Activated CD8-positive, alpha-beta memory T cell treated with anti-CD3 and anti-CD28 coated beads, Interleukin-2, amount 10 ng/mL, durations not matched to agents 7 days and 5 days (primary cell): ENCODE results near the gene UBE2J2. TPM values are rescaled to one million over a fixed set of nuclear protein-coding genes. Genes with fewer than 3 reads are reported as not detected.
A peak's percentile ranks its signal among the peaks of the same experiment; 100 is the strongest.

ENCODE experiments used
- ATAC-seq: fragments of 150-1000 bp; cut with Tn5 transposase; one replicate; pipeline ENCODE4 v1.10.0; 2021; ENCODE audit warnings: moderate library complexity
- CTCF ChIA-PET: fragments of 350-600 bp; sonication (Branson Sonifier 250); formaldehyde crosslinking; loops from one replicate; lab custom pipeline; 2021; ENCODE audit warnings: antibody characterized with exemption; lab: Charles Lee
- DNase-seq: peaks from one replicate; pipeline ENCODE4 v3.0.0-alpha.2; 2020
- H3K27ac Mint-ChIP-seq: one replicate; pipeline ENCODE4 v1.8.0; 2021; ENCODE audit warnings: mild to moderate bottlenecking, mixed read lengths
- H3K27me3 Mint-ChIP-seq: one replicate; pipeline ENCODE4 v1.8.0; 2021; ENCODE audit warnings: mixed read lengths
- H3K36me3 Mint-ChIP-seq: one replicate; pipeline ENCODE4 v1.8.0; 2021; ENCODE audit warnings: mild to moderate bottlenecking, mixed read lengths
- H3K4me1 Mint-ChIP-seq: one replicate; pipeline ENCODE4 v1.8.0; 2021; ENCODE audit warnings: mixed read lengths
- H3K4me3 Mint-ChIP-seq: one replicate; pipeline ENCODE4 v1.8.0; 2021; ENCODE audit warnings: mild to moderate bottlenecking, moderate library complexity, mixed read lengths
- H3K9me3 Mint-ChIP-seq: one replicate; pipeline ENCODE4 v1.8.0; 2022; ENCODE audit warnings: low read depth, mixed read lengths
- total RNA-seq, 2 experiments: library from RNA; stranded (reverse); gene quantifications; one replicate each; pipeline ENCODE4 v1.2.3, GENCODE V29; 2021

Gene UBE2J2
- total RNA-seq, 2 experiments from 2014 or later = 71.3 to 83.3 TPM

DNA sequence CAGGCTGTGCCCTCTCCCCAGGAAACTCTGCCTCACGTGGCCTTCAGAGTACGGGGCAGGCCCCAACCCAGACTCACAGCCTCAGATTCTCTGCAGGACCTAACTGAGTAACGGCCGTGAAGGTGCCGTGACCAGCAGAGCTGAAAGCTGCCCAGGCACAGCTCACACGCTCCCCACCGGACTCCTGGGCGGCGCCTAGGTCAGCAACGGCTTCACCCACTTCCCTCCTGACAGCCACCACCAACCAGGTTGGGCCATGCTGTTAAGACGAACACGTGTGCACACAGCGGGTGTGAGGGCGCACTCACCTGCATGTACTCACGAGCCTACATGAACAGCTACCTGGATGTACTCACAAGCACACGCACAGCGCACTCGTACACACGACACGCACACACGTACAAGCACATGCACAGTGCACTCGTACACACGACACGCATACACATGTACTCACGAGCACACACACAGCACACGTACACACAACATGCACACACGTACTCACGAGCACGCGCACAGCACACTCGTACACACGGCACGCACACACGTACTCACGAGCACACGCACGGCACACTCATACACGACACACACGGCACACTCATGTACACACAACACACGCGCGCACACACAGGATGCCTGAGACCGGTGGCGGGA, 51.0 kb downstream of the UBE2J2 start:
- CTCF ChIA-PET = no interaction called here
- no peak for ATAC-seq
- H3K27ac Mint-ChIP-seq = no peak overlapping the region
- no peaks in the 10 kb centered on the region for H3K9me3 Mint-ChIP-seq
- H3K27me3 Mint-ChIP-seq = no peaks in the 10 kb centered on the region
- H3K36me3 Mint-ChIP-seq = peaks cover 41% of the 10 kb centered on the region
- H3K4me1 Mint-ChIP-seq = peaks cover 12% of the 10 kb centered on the region
- no peak overlapping the region for H3K4me3 Mint-ChIP-seq
- no peak for DNase-seq

DNA sequence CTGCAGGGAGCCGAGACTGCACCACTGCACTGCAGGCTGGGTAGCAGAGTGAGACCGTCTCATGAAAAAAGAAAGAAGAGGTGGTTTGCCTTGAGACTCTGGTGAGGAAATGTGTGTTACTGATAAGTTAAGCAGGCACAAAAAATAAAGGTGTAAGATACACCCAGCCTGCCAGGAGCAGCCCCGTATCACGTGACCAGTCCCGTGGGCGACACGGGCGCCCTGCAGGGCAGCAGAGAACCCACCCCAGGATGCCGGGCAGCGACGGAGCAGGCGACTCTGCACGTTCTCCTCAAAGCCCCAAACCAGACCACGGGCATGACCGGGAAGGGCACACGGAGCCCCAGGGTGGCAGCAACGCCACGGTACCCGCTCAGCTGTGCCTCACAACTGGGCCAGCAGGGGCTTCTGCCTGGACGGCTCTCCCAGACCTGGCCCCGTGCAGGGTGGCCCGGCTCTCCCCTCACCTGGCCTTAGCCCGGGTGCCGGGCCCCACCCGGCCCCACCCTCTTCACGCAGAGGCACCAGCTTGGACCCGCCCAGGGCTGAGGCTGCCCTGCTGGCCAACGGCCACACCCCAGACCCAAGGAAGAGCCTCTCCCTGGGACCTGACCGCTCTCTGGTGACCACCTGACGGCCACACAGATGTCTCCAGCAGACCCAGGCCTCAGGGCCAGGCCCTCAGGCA, 51.6 kb downstream of the UBE2J2 start:
- Mint-ChIP-seq H3K4me1 (peaks cover 14% of the 10 kb centered on the region), H3K4me3 (no peak overlapping the region), H3K9me3 (no peaks in the 10 kb centered on the region), H3K36me3 (peaks cover 43% of the 10 kb centered on the region), H3K27ac (no peak overlapping the region), H3K27me3 (no peaks in the 10 kb centered on the region)
- ATAC-seq (no peak), DNase-seq (no peak)
- CTCF ChIA-PET = no interaction called here

DNA sequence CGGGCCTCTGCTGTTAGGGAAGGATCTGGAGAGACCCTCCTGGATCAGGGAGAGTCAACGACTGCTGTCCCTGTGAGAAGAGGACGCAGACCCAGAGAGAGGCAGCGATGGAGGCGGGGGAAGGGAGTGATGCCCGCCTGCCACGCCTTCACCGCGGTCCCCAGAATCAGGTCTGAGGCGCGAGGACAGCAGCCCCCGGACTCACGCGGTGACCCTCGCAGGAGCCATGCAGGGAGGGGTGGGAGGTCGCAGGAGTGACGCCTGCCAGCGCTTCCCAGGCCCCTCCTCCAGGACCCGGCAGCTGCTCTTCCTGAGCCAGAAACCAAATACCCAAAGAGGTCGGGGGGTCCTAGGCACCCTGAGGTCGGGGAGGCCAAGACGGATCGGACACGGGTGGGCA, 53.5 kb downstream of the UBE2J2 start:
- Mint-ChIP-seq H3K27ac (peak overlapping the region; percentile 74), H3K27me3 (no peaks in the 10 kb centered on the region), H3K4me1 (peaks cover 22% of the 10 kb centered on the region), H3K4me3 (no peak overlapping the region), H3K9me3 (no peaks in the 10 kb centered on the region), H3K36me3 (peaks cover 39% of the 10 kb centered on the region)
- CTCF ChIA-PET = no interaction called here
- ATAC-seq = no peak
- no peak for DNase-seq

DNA sequence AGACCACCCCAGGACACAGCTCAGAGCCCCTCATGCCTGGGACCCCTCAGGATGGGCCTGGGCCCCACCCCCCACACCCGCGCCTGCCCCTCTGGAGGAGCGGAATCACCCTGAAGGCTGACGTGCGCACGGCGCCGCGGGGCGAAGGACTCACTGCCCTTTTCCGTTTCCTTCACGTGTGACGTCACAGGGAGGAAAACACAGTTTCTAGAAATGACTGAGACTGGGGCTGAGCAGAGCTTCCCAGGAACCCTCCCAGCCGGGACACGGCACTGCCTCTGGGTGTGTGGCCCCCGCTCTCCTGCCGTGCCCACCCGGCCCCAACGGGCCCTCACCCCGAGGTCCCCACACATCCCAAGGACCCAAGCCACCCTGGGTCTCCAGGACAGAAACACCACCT, 54.3 kb downstream of the UBE2J2 start:
- DNase-seq = peak; percentile 73
- ATAC-seq = peak; percentile 48
- Mint-ChIP-seq H3K4me3 (no peak overlapping the region), H3K27ac (peak overlapping the region; percentile 74), H3K4me1 (peaks cover 30% of the 10 kb centered on the region), H3K9me3 (no peaks in the 10 kb centered on the region), H3K36me3 (peaks cover 37% of the 10 kb centered on the region), H3K27me3 (no peaks in the 10 kb centered on the region)
- CTCF ChIA-PET = interaction anchor here (1.5 kb wide), 1 partner anchor 97 kb away, joined by 4 read pairs; no protein-coding TSS in a partner anchor

DNA sequence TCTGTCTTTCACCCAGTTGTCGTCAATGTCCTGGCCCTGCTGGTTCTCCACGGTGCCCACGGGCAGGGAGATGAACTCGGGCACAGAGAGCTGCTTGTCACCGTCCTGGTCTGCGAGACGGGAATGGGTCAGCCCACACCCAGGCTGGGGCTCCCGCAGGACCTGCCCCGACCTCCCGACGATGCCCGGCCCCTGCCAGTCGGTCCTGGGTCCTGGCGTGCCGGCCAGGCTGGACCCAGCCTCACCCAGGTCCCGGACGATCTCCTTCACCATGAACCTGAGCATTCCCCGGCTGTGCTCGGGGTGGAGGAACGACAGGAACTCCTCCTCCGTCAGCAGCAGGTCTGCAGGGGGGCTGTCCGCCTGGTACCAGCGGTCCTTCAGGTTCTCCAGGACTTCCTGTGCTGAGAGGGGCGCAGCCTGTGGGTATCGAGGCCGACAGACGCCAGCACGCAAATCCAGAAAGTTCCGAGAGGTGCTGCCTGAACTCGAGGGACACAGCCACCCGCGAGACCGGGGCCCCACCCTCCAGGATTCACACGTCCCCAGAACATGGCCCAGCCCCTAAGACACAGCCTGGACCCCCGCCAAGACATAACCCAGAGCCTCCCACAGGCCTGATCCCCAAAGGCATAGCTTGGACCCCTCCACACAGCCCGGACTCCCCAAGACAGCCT, 55.0 kb downstream of the UBE2J2 start:
- Mint-ChIP-seq H3K27me3 (no peaks in the 10 kb centered on the region), H3K9me3 (no peaks in the 10 kb centered on the region), H3K4me3 (no peak overlapping the region), H3K4me1 (peaks cover 33% of the 10 kb centered on the region), H3K36me3 (peaks cover 34% of the 10 kb centered on the region), H3K27ac (no peak overlapping the region)
- CTCF ChIA-PET = interaction anchor here (1.5 kb wide), 1 partner anchor 96 kb away, joined by 4 read pairs; no protein-coding TSS in a partner anchor
- DNase-seq = no peak
- ATAC-seq = no peak

DNA sequence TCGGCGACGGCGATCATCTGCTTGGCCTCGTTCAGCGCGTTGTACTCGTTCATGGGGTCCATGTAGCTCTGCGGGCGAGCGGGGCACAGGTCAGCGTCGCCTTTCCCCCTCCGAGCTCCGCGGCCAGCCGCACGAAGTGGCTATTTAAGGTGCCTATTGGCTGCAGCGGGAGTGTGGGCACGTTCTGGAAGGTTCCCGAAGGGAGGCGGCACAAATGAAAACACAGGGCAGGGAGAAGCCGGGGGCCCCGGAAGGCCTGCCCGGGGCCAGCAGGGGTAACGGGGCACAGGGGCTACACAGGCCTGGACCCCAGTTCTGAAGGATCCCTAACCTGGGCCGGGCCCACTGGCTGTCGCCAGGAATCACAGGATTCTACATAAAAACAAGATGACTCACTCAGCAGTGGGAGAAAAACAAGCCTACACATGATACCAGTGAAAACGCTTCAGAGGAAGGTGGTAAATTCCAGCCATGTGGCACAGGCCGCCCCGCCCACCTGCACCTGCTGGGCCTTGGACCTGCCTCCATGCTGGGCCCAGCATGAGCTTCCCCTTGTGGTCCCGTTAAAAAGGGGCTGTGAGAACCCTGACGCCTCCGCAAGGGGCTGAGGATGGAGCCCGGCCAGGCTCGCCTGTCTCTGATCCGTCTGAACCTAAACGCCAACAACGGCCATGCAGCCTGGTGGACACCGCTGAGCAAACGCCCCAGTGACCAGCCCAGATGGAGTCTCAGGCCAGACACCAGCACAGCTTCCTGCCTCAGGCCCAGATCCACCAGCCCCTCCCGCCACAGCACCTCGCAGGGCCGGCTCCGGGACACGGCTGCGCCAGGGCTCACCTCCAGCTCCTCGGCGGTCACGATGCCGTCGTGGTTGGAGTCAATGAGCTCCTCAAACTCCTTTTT, 55.8 kb downstream of the UBE2J2 start:
- DNase-seq = no peak
- H3K9me3 Mint-ChIP-seq = no peaks in the 10 kb centered on the region
- CTCF ChIA-PET = interaction anchor here (1.5 to 3.4 kb wide), 2 partner anchors 95 to 96 kb away, joined by 4 to 16 read pairs; no protein-coding TSS in a partner anchor
- H3K4me1 Mint-ChIP-seq = peaks cover 36% of the 10 kb centered on the region
- ATAC-seq = no peak
- H3K27ac Mint-ChIP-seq = no peak overlapping the region
- no peak overlapping the region for H3K4me3 Mint-ChIP-seq
- peaks cover 30% of the 10 kb centered on the region for H3K36me3 Mint-ChIP-seq
- no peaks in the 10 kb centered on the region for H3K27me3 Mint-ChIP-seq

DNA sequence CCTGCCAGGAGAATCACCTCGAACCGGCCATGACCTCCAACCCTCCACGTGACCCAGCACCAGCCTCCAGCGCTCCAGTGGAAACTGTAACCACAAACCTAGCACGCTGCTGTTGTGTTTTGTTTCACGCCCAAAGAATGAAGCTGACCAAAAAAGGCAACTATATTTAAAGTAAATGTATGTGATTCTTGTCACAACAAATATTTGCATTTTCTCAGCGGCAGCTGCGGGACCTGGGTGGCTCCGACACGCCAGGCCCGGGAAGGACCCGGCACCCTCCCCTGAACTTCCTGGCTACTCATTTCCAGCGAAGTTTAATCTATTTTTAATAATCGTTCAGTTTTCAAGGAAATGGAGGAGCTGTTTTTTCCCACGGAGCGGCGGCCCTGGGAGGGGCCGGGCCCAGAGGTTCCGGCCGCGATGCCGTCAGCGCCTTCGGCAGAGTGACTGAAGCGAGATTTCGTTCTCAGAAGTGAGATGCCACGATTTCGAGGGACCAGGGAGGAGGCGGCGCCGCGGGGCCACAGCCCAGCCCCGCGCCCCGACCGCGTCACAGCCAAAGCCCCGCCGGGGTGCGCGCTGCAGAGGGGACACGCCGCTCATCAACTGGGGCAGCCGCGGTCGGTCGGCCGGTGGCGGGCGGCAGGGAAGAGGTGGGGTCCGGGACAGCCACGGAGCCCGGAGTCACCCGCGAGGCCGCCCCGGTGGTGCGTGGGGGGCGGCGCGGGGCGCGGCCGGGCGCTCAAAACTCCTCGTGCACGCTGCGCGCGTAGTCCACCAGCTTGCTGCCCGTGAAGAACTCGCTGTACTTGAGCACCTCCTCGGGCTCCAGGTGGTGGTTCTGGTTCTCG, 56.7 kb downstream of the UBE2J2 start:
- H3K4me3 Mint-ChIP-seq = no peak overlapping the region
- DNase-seq (no peak), ATAC-seq (no peak)
- peaks cover 25% of the 10 kb centered on the region for H3K36me3 Mint-ChIP-seq
- CTCF ChIA-PET = interaction anchor here (1.2 to 3.4 kb wide), 2 partner anchors 8 to 95 kb away, joined by 3 to 16 read pairs; no protein-coding TSS in a partner anchor
- H3K27me3 Mint-ChIP-seq = no peaks in the 10 kb centered on the region
- peak overlapping the region; percentile 71 for H3K27ac Mint-ChIP-seq
- no peaks in the 10 kb centered on the region for H3K9me3 Mint-ChIP-seq
- H3K4me1 Mint-ChIP-seq = peaks cover 40% of the 10 kb centered on the region

DNA sequence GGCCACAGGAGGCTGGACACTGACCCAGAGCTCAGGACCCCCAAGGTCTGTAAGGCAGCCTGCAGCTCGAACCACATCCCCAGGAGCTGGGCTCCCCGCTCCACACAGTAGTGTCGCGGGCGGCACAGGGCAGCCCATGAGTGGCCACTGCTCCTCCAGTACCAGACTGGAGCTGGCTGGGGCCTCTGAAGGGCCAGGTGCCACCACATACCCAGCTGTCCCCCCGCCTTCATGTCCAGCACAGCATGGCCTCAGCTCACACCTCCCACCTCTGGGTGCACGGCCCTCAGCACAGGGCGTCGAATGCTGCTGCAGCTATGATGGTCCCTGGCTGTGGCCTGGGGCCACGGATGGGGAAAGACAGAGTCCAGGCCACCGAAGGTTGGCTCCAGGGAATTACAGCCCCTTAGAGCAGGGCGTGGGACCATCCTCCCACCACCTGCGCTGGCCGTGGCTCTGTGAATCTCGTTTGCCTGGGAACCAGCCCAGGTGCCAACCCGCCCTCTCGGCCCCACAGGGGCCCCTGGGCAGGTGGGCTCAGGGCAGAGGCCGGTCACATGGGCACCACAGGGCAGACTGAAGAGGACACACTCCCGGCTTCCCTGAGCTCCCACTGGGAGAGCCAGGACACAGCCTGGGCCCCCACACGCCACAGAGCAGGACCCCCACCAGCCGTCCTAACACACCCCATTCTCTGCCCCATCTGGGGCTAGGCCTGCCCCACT, 57.6 kb downstream of the UBE2J2 start:
- H3K36me3 Mint-ChIP-seq = peaks cover 21% of the 10 kb centered on the region
- H3K27me3 Mint-ChIP-seq = no peaks in the 10 kb centered on the region
- CTCF ChIA-PET = interaction anchor here (1.0 to 3.4 kb wide), 3 partner anchors 9 to 94 kb away, joined by 3 to 16 read pairs (median 4); no protein-coding TSS in a partner anchor
- no peaks in the 10 kb centered on the region for H3K9me3 Mint-ChIP-seq
- no peak for DNase-seq
- H3K4me1 Mint-ChIP-seq = peaks cover 41% of the 10 kb centered on the region
- ATAC-seq = no peak
- peak overlapping the region; percentile 71 for H3K27ac Mint-ChIP-seq
- no peak overlapping the region for H3K4me3 Mint-ChIP-seq

DNA sequence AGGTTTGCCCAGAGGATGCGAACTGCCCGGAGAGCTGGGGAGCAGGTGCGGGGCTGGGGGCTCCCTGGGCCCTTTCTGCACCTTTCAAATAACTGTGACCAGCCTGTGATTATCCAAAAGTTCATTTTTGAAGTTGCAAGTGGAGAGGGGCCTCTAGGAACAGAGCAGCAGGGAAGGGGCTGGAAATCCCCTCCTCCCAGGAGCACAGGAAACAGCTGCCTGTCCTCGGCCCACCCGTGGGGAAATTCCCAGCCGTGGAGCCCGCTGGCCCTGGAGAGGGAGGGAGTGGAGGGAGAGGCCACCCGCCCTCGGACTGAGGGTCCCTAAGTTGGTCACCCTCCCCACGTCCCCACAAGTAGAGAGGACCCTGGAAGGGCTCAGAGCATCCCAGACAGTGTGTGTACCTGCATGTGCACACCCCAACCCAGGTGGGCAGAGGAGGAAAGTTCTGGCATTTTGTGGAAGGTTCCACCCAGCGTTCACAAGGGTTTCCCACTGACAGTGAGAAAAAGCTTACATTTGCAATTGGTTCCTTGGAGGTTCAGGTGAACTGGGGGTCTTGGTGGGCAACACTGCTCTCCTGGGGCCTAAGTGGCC, 58.5 kb downstream of the UBE2J2 start:
- no peak for ATAC-seq
- DNase-seq = no peak
- Mint-ChIP-seq H3K4me1 (peaks cover 41% of the 10 kb centered on the region), H3K9me3 (no peaks in the 10 kb centered on the region), H3K36me3 (peaks cover 15% of the 10 kb centered on the region), H3K27ac (peak overlapping the region; percentile 15), H3K27me3 (no peaks in the 10 kb centered on the region), H3K4me3 (no peak overlapping the region)
- CTCF ChIA-PET = interaction anchor here (3.4 kb wide), 1 partner anchor 93 kb away, joined by 16 read pairs; no protein-coding TSS in a partner anchor

DNA sequence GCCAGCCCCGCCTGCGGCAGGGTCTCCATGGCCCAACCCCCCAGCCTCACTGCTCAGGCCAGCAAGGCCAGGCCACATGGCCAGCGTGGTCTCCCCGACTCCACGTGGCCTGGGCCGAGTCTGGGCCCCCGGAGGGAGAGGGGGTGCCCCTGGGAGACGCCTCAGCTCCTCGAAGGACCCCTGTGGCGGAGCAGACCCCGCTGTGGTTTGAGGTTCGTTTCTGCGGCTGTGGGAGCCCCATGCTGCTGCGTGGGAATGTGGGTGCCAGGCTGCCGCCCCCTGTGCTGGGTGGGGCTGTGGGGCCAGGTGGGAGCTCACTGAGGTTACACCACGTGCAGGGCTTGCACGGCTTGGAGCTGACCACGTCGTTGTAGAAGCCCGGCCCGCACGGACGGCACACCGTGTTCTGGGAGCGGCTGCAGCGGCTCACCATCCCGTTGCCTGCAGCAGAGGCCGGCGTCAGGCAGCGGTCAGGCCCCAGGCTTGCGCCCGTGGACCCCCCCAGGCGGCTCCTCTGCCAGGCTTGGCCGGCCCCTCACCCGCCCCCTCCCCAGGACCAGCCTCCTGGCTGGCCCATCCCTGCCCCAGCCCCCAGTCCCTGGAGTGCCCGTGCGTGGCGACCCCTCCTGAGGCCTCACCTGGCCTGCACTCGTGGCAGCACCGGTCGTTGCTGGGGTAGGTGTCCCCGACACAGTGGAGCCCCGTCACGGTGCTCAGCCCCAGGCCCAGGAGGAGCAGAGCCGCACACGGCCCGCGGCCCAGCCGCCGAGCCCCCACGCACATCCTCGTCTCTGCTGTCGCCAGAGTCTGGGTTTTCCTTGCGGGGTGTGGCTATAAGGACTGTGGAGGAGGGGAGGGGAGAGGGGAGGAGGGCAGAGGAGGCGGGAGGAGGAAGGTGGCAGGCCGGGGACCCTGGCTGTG, 60.0 kb downstream of the UBE2J2 start, which contains the start of gene TNFRSF4:
Gene TNFRSF4 (minus strand): TSS at position 809 of the 921 bp plus-strand sequence. CDS start 26 bp downstream, at position 783.
- Mint-ChIP-seq H3K4me1 (peaks cover 39% of the 10 kb centered on the region), H3K36me3 (peaks cover 15% of the 10 kb centered on the region), H3K27me3 (no peaks in the 10 kb centered on the region), H3K9me3 (no peaks in the 10 kb centered on the region), H3K4me3 (peak within 1 kb of the TSS; percentile 26), H3K27ac (peak within 1 kb of the TSS; percentile 40)
- CTCF ChIA-PET = interaction anchor here (0.9 to 3.4 kb wide), 5 partner anchors 17 to 333 kb away, joined by 3 to 16 read pairs (median 3); no protein-coding TSS in a partner anchor
- peak; percentile 28 for ATAC-seq
- peak; percentile 61 for DNase-seq
